GM11168 (cell line): ENCODE data around the gene CCNL2.
"Not testable (repeated sequence)": the region's sequence is repeated elsewhere in the genome, so short reads cannot be mapped to it uniquely, and the experiment has no call there.

Experiments
- in situ Hi-C: fragments of 300-500 bp; cut with MboI; formaldehyde crosslinking; loops from one replicate; pipeline ENCODE4 v1.12.0; 2022; ENCODE audit warnings: low sequenced_read_pairs; ENCODE audit not compliant: unreplicated experiment

The CCNL2 gene

DNA sequence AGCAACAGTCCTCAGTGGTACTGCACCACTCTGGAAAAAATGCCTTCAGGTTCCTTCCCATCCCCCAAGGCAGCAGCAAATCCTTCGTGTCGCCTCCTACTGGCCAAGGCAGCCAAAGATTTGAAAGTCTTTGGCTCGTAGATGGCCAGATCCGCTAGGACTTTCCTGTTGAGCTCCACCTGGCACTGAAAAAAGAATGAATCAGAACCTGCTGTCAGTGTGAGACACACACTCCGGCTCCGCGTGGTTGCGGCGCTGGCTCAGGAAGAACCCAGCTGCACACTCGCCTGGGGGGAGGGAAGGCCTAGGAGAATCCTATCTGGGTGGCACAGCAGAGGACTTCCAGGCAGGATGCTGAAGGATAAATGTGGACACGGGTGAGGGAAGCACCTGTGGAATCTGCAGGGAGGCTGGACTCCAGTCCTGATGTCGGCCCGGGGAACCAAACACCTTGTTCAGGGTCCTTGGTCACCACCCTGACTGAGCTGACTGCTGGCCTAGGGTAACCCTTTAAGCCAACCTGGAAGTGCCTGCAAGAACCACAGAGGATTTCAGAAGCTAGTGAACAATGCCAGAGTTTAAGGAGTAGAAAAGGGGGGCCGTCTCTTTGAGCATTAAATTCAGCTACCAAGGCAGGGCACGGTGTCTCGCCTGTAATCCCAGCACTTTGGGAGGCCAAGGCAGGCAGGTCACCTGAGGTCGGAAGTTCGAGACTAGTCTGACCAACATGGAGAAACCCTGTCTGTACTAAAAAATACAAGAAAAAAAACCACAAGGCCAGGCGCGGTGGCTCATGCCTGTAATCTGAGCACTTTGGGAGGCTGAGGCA, 3.2 kb upstream of the CCNL2 start:
- in situ Hi-C loops = no loop called here

DNA sequence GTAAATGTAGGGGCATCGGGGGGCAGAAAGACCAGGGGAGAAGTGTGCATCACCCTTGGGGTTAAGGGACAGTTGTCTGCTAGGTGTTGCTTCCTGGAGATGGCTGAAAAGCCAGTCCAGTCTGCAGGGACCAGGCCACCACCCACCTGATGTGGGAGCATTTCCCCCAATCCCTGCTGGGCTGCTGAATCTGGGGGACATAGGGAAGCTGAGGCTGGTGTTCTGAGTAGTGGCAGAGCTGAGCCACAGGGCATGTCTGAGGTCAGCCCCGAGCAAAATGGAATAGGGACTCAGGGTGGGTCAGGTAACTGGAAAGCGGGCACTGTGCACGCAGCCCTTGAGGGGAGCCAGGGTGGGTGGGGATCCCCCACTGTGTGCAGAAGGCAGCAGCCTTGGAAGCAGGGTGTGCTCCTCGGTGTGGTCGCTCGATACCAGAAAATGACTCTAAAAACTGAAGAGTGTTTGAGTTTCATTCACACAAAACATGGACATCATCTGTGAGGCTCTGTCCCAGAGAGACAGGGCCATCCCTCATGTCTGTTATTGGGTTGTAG, 2.4 kb upstream of the CCNL2 start:
- in situ Hi-C loops = no loop called here

GRCh38 chr1:1400576-1401456, 1.7 kb upstream of the CCNL2 start:
- in situ Hi-C loops = no loop called here

DNA sequence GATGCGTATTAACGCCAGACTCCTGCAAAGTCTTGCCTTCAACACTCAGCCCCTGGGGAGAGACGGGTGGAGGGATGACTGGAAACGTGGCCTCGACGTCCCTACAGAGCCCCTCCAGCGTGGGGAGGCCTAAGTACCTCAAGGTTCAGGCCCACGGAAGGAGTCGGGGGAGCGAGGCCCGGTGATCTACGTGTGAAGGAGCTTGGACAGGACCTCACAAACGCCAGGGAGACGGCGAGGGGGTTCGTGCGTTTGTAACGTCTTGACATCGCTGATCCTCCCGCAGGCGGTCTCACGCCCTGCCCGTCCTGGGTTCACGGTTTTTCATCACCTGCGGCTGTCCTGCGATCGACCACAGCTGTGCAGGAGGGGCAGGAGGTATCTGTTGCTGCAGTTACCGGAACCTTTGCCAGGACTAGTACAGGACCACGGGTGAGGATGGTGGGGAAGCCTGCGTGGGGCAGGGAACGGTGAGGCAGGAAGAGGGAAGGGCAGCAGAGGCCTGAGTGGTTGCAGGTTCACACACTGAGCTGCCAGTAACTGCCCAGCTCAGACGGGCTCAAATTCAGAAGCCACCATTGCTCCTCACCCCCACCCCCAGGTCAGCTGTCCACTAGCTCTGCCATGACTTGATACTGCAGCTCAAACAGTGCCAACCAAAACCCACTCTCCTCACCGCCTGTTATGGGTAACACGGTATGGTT, 889 bp upstream of the CCNL2 start:
- in situ Hi-C loops = no loop called here

DNA sequence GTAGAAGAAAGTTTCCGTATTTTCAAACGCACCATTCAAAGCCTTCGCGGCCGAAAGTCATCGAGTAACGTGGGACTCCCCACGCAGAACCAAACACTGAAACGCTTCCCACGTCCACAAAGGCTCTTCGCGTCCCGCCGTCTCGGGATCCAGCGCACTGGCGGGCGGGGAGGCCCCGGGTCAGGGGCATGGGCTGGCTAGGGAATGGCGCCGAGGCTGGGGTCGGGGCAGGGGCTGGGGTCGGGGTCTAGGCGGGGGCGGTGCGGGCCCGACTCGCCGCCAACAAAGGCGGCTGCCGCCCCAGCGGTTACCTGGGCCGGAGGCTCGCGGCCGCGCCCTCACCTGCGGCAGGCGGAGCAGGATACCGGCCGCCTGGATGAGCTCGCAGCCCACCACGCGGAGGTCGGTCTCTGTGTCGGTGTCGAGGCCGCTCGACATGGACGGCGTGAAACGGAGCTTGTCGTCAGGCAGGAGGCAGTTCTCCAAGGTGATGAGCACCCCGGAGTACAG, 403 bp downstream of the CCNL2 start:
- in situ Hi-C loops = no loop called here

DNA sequence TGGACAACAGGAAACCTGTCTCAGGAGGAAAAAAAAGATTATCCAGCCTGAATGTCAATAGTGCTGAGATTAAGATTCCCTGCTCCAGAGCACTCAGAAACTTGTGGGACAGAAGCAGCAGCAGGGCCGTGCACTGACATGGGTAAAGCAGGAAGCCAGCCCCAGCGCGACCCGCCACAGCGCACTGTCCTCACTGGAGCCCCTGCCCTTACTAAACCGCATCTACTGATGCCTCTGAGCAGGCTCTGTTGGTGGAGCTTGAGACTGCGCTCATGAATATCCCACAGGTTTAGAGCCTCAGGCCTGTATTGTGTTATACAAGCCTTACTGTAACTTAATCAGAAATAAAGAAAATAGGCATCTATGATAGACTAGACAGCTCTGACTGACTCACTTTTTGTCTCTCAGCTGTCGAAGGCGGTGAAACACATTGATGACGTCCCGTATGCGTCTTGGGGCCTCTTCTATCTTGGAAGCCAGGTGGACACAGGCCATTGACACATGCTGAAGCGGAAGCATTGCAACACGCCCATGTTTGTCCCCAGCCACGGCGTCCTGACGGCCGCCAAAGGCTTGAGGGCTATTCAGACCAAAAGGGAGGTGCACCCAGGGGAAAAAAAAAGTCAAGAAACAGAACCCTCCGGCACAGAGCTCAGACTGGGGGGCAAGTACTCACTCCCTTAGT, 1.2 kb downstream of the CCNL2 start:
- in situ Hi-C loops = no loop called here

GRCh38 chr1:1395166-1395565, 4.0 kb downstream of the CCNL2 start:
- in situ Hi-C loops = no loop called here

GRCh38 chr1:1394116-1394515, 5.0 kb downstream of the CCNL2 start:
- in situ Hi-C loops = no loop called here

- in situ Hi-C loops = no loop called here
Measured at GRCh38 chr1:1393428-1393827, 5.7 kb downstream of the CCNL2 start.

- in situ Hi-C loops = no loop called here
Measured at GRCh38 chr1:1393014-1393413, 6.1 kb downstream of the CCNL2 start.

GRCh38 chr1:1391225-1391624, 7.9 kb downstream of the CCNL2 start:
- in situ Hi-C loops = no loop called here

DNA sequence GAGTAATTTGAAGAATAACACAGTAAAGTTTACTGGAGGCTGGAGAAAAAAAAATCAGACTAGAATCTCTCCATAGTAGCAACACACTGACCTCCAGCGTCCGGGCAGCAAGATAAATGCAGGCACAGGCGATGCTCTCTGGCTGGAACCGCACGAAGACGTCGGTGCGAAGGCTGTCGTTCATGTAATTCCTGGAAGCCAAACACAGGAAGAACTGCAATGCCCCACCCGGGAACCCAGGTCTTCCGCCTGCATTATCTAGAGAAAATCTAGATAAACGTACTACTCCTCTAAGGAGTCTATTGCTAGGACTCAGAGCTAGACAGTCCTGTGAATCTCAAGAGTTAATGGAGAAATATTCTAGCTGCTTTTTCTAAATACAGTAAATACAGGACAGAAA, 8.5 kb downstream of the CCNL2 start:
- in situ Hi-C loops = no loop called here

- in situ Hi-C loops = no loop called here
Measured at GRCh38 chr1:1388078-1388472, 11.1 kb downstream of the CCNL2 start.

DNA sequence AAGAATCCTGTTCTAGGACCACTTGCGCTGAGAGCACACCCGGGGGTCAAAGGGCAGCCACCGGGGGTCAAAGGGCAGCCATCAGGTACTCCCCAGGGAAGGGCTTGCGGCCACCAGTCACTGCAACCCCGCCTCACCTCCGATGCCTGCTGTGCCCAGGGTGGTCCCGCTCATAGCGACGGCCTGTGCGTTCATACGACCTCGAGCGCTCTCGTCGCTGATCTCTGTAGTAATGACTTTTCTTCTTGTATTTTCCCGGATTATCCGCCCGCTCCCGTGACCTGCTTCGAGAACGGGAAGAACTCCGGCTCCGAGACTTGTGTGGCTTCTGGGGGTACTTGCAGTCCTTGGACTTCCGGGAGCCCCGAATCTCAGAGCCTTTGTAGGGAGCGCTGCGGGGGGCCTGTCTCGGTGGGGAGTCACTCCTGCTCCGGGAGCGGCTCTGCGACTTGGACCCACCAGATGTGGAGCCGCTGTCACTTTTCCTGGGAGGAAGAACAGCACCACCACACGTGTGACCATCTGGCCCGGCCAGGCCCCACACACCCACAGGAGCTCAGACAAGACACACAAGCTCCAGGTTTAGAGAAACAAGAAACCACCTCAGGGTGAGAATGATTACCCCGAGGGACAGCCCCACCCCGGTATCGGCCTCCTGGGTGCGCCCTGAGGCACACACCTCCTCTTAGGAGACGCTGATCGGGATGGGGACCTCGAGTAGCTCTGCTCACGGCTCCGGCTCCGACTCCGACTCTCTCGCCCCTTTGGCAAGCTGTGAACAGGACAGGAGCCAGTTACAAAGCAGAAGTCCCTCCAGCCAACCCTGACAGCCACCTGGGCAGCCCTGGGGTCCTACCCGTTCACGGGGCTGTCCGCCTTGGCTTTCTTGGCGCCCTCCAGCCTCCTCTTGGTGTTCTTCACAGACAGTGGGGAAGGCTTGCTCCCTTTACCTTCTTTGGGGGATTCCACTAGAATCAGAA, 11.7 kb downstream of the CCNL2 start:
- in situ Hi-C loops = no loop called here

GRCh38 chr1:1385931-1386330, 13.2 kb downstream of the CCNL2 start:
- in situ Hi-C loops = no loop called here

GRCh38 chr1:1385339-1385738, 13.8 kb downstream of the CCNL2 start:
- in situ Hi-C loops = not testable (repeated sequence)

DNA sequence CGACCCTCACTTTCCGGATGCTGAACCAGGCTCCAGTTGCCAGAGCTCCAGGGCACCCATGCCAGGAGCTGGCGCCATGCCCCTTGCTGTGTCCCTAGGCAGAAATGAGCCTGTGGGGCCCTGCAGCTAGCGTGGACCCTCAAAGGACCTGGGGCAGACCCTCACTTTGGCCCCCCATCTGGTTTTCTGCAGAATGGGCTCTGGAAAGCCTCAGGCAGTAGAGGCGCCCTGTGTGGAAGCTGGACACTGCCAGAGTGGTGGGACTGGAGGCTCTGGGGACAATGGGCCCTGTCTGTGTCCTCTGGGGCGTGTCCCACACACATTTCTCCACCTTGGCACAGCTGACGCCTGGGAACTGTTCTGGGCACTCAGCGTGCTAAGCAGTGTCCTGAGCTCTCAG, 17.8 kb downstream of the CCNL2 start:
- in situ Hi-C loops = no loop called here

- in situ Hi-C loops = no loop called here
Measured at GRCh38 chr1:1380860-1381259, 18.3 kb downstream of the CCNL2 start.
